Keratinocyte (primary cell): ENCODE data around the gene COX4I2. TPM values are rescaled to one million over a fixed set of nuclear protein-coding genes. Genes with fewer than 3 reads are reported as not detected.
"Not testable (repeated sequence)": the region's sequence is repeated elsewhere in the genome, so short reads cannot be mapped to it uniquely, and the experiment has no call there.

Experiments used
- DNase-seq: peaks from one replicate; pipeline ENCODE4 v3.0.0-alpha.2; 2011; ENCODE audit warnings: low read depth, missing footprints, low spot score
- FAIRE-seq: peaks from 2 replicates; lab custom pipeline; 2011; peaks lifted over from hg19 to GRCh38; lab: Jason Lieb, UNC
- H2AFZ ChIP-seq: 2 replicates; pipeline ENCODE4 v1.6.0; 2012; ENCODE audit warnings: low read length, control low read depth, inconsistent platforms; ENCODE audit not compliant: control insufficient read depth
- H3K27ac ChIP-seq: 2 replicates; pipeline ENCODE4 v1.5.1; 2011; ENCODE audit warnings: low read length; ENCODE audit not compliant: control insufficient read depth, insufficient read depth
- H3K27me3 ChIP-seq: 3 replicates; pipeline ENCODE4 v1.6.0; 2011; ENCODE audit warnings: low read length; ENCODE audit not compliant: control insufficient read depth, insufficient read depth; ENCODE audit errors: extremely low read depth
- H3K36me3 ChIP-seq, 2 experiments: 2 replicates in 1 of 2; 3 replicates in 1 of 2; pipeline ENCODE4 v1.5.1; 2011; ENCODE audit warnings: low read length in 2 of 2, mild to moderate bottlenecking in 1 of 2; ENCODE audit not compliant: control insufficient read depth in 2 of 2, insufficient read depth in 2 of 2; ENCODE audit errors: extremely low read depth in 1 of 2
- H3K4me1 ChIP-seq: 3 replicates; pipeline ENCODE4 v1.5.1; 2011; ENCODE audit warnings: low read length; ENCODE audit not compliant: control insufficient read depth, insufficient read depth; ENCODE audit errors: extremely low read depth
- H3K4me2 ChIP-seq: 3 replicates; pipeline ENCODE4 v1.6.0; 2011; ENCODE audit warnings: low read depth, low read length; ENCODE audit not compliant: control insufficient read depth, insufficient read depth; ENCODE audit errors: extremely low read depth
- H3K4me3 ChIP-seq, 3 experiments: fragments of 200-600 bp in 1 of 3; sonication (generic) in 1 of 3; 2 replicates in 2 of 3; 3 replicates in 1 of 3; pipeline ENCODE4 v1.5.1; 2011 to 2016; ENCODE audit warnings: low read length in 3 of 3, mild to moderate bottlenecking in 3 of 3, control low read depth in 2 of 3, inconsistent platforms in 1 of 3, low read depth in 1 of 3, mixed read lengths in 1 of 3, mixed run types in 1 of 3, moderate library complexity in 1 of 3; ENCODE audit not compliant: control insufficient read depth in 2 of 3, insufficient read depth in 2 of 3; ENCODE audit errors: extremely low read depth in 1 of 3
- H3K79me2 ChIP-seq: 2 replicates; pipeline ENCODE4 v1.6.0; 2012; ENCODE audit warnings: low read length; ENCODE audit not compliant: control insufficient read depth, insufficient read depth
- H3K9ac ChIP-seq: 3 replicates; pipeline ENCODE4 v1.6.0; 2011; ENCODE audit warnings: low read length; ENCODE audit not compliant: control insufficient read depth, insufficient read depth; ENCODE audit errors: extremely low read depth
- H3K9me1 ChIP-seq: 3 replicates; pipeline ENCODE4 v1.6.0; 2011; ENCODE audit warnings: low read length; ENCODE audit not compliant: control insufficient read depth, insufficient read depth; ENCODE audit errors: extremely low read depth
- H3K9me3 ChIP-seq: 2 replicates; pipeline ENCODE4 v1.5.1; 2012; ENCODE audit warnings: low read depth, low read length; ENCODE audit not compliant: control insufficient read depth
- H4K20me1 ChIP-seq: 3 replicates; pipeline ENCODE4 v1.6.0; 2011; ENCODE audit warnings: low read length; ENCODE audit not compliant: control insufficient read depth, insufficient read depth; ENCODE audit errors: extremely low read depth
- CTCF ChIP-seq, 3 experiments: IDR thresholded peaks in 1 of 3; conservative IDR thresholded peaks in 1 of 3; optimal IDR thresholded peaks in 1 of 3; 2 replicates in 2 of 3; 3 replicates in 1 of 3; pipeline versions ENCODE3 to v1.5.1; 2011; ENCODE audit warnings: low read length in 3 of 3, mild to moderate bottlenecking in 3 of 3, moderate library complexity in 2 of 3, control low read depth in 1 of 3, inconsistent platforms in 1 of 3; ENCODE audit not compliant: insufficient read depth in 2 of 3; ENCODE audit errors: extremely low read depth in 1 of 3
- EZH2 ChIP-seq: IDR thresholded peaks from one replicate; pipeline ENCODE4 v1.6.1; 2012; ENCODE audit warnings: inconsistent platforms, mild to moderate bottlenecking, low read length, moderate library complexity
- dilution Hi-C: fragments of 300-500 bp; cut with MboI; formaldehyde crosslinking; loops from one replicate; pipeline ENCODE4 v1.7.0; 2020; ENCODE audit warnings: low sequenced_read_pairs; ENCODE audit not compliant: extremely low pct_ligation_motif_present
- polyA plus RNA-seq, 5 experiments: library from polyadenylated mRNA; depleted of rRNA in 3 of 5; stranded (reverse) in 3 of 5; stranded (forward) in 1 of 5; unstranded in 1 of 5; fragments of >200 nt; gene quantifications; 1 replicate in 1 of 5; 2 replicates in 3 of 5; 3 replicates in 1 of 5; pipeline versions ENCODE4 v1.2.1 to v1.2.3, GENCODE V29; 2011 to 2012; ENCODE audit warnings: missing spikeins in 2 of 5, low read depth in 1 of 5, low replicate concordance in 1 of 5

COX4I2 gene
- polyA plus RNA-seq, 1 donor (not counting 4 experiments of a cell fraction or from before 2014, with no cell fraction given): not detected

GRCh38 chr20:31666258-31667042 lies 28.7 kb downstream of the COX4I2 start:
- Histone ChIP-seq H3K36me3 (peaks cover 40 to 45% of the 10 kb centered on the region in 2 experiments), H3K9me1 (no peaks in the 10 kb centered on the region), H3K9ac (no peak overlapping the region), H3K27me3 (no peaks in the 10 kb centered on the region), H3K27ac (no peak overlapping the region), H3K4me2 (no peak overlapping the region), H2AFZ (no peak overlapping the region), H4K20me1 (peaks cover 6% of the 10 kb centered on the region), H3K9me3 (no peaks in the 10 kb centered on the region), H3K4me1 (peaks cover 11% of the 10 kb centered on the region), H3K4me3 (no peak overlapping the region), H3K79me2 (peaks cover 47% of the 10 kb centered on the region)
- FAIRE-seq (no peak), DNase-seq (no peak)
- TF ChIP-seq EZH2 (no peak), CTCF (optimal IDR thresholded peaks at IDR 0.05 in 1 of 3, IDR thresholded peaks at IDR 0.05 in 1 of 3, conservative IDR thresholded peaks at IDR 0.05 in 1 of 3; ENCODE audit: extremely low read depth in 1 of 3, insufficient read depth in 2 of 3, low read length in 3 of 3) (no peak)
- dilution Hi-C loops: no loop called here

- Histone ChIP-seq H3K27ac (no peak overlapping the region), H4K20me1 (peaks cover 6% of the 10 kb centered on the region), H3K79me2 (peaks cover 55% of the 10 kb centered on the region), H2AFZ (no peak overlapping the region), H3K4me3 (no peak overlapping the region), H3K4me1 (peaks cover 1% of the 10 kb centered on the region), H3K9me3 (no peaks in the 10 kb centered on the region), H3K4me2 (no peak overlapping the region), H3K36me3 (peaks cover 44% of the 10 kb centered on the region in 2 experiments), H3K9ac (no peak overlapping the region), H3K27me3 (no peaks in the 10 kb centered on the region), H3K9me1 (no peaks in the 10 kb centered on the region)
- FAIRE-seq: no peak
- DNase-seq: no peak
- dilution Hi-C loops: no loop called here
- TF ChIP-seq CTCF (optimal IDR thresholded peaks at IDR 0.05 in 1 of 3, IDR thresholded peaks at IDR 0.05 in 1 of 3, conservative IDR thresholded peaks at IDR 0.05 in 1 of 3; ENCODE audit: extremely low read depth in 1 of 3, insufficient read depth in 2 of 3, low read length in 3 of 3) (no peak), EZH2 (no peak)
These were observed 29.9 kb downstream of the COX4I2 start for GRCh38 chr20:31667315-31668285.

GRCh38 chr20:31668944-31669343 lies 31.2 kb downstream of the COX4I2 start:
- H3K27ac ChIP-seq, H3K4me3 ChIP-seq, H3K4me1 ChIP-seq, H4K20me1 ChIP-seq, dilution Hi-C loops, FAIRE-seq, H3K9me3 ChIP-seq, H3K27me3 ChIP-seq, H3K9ac ChIP-seq, DNase-seq, H3K9me1 ChIP-seq, H3K4me2 ChIP-seq, H2AFZ ChIP-seq: not testable (repeated sequence)
- H3K36me3 ChIP-seq: peaks cover 41 to 46% of the 10 kb centered on the region in 2 experiments
- H3K79me2 ChIP-seq: peaks cover 68% of the 10 kb centered on the region
